Measurements from ENCODE around the gene RCCD1. TPM values are rescaled to one million over a fixed set of nuclear protein-coding genes. Genes with fewer than 3 reads are reported as not detected.

Gene RCCD1
- total and polyA plus RNA-seq, 9 of the 15 experiments (the other 6 are each of a cell fraction or from before 2014, with no cell fraction given) = 11.1 to 51.4 (median 24.7) TPM

- TF ChIP-seq IRF9 (tag; IDR thresholded peaks at IDR 0.05) = no peak
- TF ChIP-seq ZNF696 (CRISPR knock-in tag; conservative IDR thresholded peaks at IDR 0.05) = no peak
- TF ChIP-seq MBD2 (IDR thresholded peaks at IDR 0.05; ENCODE audit: borderline replicate concordance, low read depth) = peak; percentile 73
- TF ChIP-seq UBTF (IDR thresholded peaks at IDR 0.05; ENCODE audit: borderline replicate concordance in 1 of 2, low read depth in 2 of 2, low read length in 2 of 2) = peak; percentile 41 to 69; a peak in 1 of 4 replicates
- TF ChIP-seq SIRT6 (IDR thresholded peaks at IDR 0.05; ENCODE audit: low read depth, low read length) = no peak
- 0 out of 2 replicates have a peak, but pooled peaks have one; percentile 75 for TF ChIP-seq KLF10 (CRISPR knock-in tag; IDR thresholded peaks at IDR 0.05)
- no peak for TF ChIP-seq ZNF444 (CRISPR knock-in tag; IDR thresholded peaks at IDR 0.05)
- 0 out of 2 replicates have a peak, but pooled peaks have one; percentile 2 for TF ChIP-seq TSHZ1 (CRISPR knock-in tag; IDR thresholded peaks at IDR 0.05)
- no peak for TF ChIP-seq ETS2 (tag; IDR thresholded peaks at IDR 0.05; ENCODE audit: borderline replicate concordance, poor library complexity, severe bottlenecking)
- no peak for TF ChIP-seq ESRRB (CRISPR knock-in tag; IDR thresholded peaks at IDR 0.05; ENCODE audit: borderline replicate concordance)
- TF ChIP-seq ZNF76 (CRISPR knock-in tag; IDR thresholded peaks at IDR 0.05; ENCODE audit: borderline replicate concordance) = no peak
- peak; percentile 97 to 98 for TF ChIP-seq MNT (conservative IDR thresholded peaks at IDR 0.05)
- no peak for TF ChIP-seq BRF1 (IDR thresholded peaks at IDR 0.05; ENCODE audit: borderline replicate concordance, extremely low read depth, insufficient read length)
- no peak for TF ChIP-seq BMI1 (IDR thresholded peaks at IDR 0.05; ENCODE audit: low read length)
- no peak for TF ChIP-seq ZNF75A (CRISPR knock-in tag; IDR thresholded peaks at IDR 0.05)
- TF ChIP-seq HCFC1 (IDR thresholded peaks at IDR 0.05; ENCODE audit: low read depth, low read length) = no peak
- no peak for TF ChIP-seq KAT8 (IDR thresholded peaks at IDR 0.05; ENCODE audit: low read depth)
- peak; percentile 99 for TF ChIP-seq BHLHE40 (IDR thresholded peaks at IDR 0.05; ENCODE audit: low read length)
- no peak for TF ChIP-seq EZH2 (IDR thresholded peaks at IDR 0.05; ENCODE audit: borderline replicate concordance, low read depth, low read length)
Measured at GRCh38 chr15:90954712-90955623, at the start of gene RCCD1 (continued).

All from K562 (cell line).